GM23248 (cell line): ENCODE measurements around the gene TOMM6.

Experiments
- EZH2 ChIP-seq: fragments of 200-600 bp; sonication (generic); IDR thresholded peaks from 2 replicates; pipeline ENCODE4 v1.6.1; 2018; ENCODE audit warnings: antibody characterized with exemption, mild to moderate bottlenecking; ENCODE audit not compliant: insufficient read depth, poor library complexity, severe bottlenecking
- EZH2phosphoT487 ChIP-seq: fragments of 200-600 bp; sonication (generic); IDR thresholded peaks from 2 replicates; pipeline ENCODE4 v1.6.1; 2018; ENCODE audit warnings: antibody characterized with exemption, moderate library complexity, mild to moderate bottlenecking, low read depth; ENCODE audit not compliant: insufficient read depth

DNA sequence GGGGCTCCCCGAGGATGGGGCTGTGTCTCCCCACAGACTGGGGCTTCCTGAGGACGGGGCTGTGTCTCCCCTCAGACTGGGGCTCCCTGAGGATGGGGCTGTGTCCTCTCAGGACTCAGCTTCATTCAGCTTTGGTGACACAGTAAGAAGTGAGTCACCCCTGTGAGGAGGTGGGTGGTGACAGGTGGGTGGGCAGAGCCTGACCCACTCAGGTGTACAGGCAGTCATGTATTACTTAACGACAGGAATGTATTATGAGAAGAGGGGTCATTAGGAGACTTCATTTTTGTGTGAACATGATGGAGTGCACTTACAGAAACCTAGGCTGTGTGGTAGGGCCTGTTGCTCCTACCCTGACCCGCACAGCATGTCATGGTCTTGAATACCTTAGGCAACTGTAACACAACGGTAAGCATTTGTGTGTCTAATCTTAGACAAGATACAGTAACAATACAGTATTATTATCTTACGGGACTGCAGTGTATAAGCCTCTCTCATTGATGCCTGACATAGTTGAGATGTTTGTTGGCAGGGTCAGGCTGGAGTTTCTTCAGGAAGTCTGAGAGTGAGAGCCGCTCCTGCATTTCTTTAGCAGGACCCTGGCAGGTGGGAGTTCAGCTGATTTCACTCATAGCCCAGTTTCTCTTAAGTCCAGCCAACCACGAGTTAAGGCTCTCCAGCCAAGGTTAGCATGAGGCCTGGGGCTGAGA, 29.4 kb upstream of the TOMM6 start:
- no peak for TF ChIP-seq EZH2
- no peak for TF ChIP-seq EZH2phosphoT487
